Fibroblast of mammary gland (primary cell): ENCODE data around the gene NGEF.
A peak's percentile ranks its signal among the peaks of the same experiment; 100 is the strongest.

ENCODE experiments used
- DNase-seq: peaks from one replicate; pipeline ENCODE4 v3.0.0-alpha.2; 2010; ENCODE audit warnings: low read depth
- H3K4me3 ChIP-seq: 2 replicates; pipeline ENCODE4 v1.5.1; 2011; ENCODE audit warnings: low read depth, mild to moderate bottlenecking, low read length, moderate library complexity; ENCODE audit not compliant: control insufficient read depth
- TF ChIP-seq, protein P1 (sequence below): conservative IDR thresholded peaks from 2 replicates; pipeline ENCODE4 v1.5.1; 2011; ENCODE audit warnings: low read depth, low read length, inconsistent platforms; ENCODE audit not compliant: control insufficient read depth, insufficient read depth

NGEF gene

GRCh38 chr2:233035426-233036161, 22.5 kb upstream of the NGEF start:
- TF ChIP-seq, protein P1, sequence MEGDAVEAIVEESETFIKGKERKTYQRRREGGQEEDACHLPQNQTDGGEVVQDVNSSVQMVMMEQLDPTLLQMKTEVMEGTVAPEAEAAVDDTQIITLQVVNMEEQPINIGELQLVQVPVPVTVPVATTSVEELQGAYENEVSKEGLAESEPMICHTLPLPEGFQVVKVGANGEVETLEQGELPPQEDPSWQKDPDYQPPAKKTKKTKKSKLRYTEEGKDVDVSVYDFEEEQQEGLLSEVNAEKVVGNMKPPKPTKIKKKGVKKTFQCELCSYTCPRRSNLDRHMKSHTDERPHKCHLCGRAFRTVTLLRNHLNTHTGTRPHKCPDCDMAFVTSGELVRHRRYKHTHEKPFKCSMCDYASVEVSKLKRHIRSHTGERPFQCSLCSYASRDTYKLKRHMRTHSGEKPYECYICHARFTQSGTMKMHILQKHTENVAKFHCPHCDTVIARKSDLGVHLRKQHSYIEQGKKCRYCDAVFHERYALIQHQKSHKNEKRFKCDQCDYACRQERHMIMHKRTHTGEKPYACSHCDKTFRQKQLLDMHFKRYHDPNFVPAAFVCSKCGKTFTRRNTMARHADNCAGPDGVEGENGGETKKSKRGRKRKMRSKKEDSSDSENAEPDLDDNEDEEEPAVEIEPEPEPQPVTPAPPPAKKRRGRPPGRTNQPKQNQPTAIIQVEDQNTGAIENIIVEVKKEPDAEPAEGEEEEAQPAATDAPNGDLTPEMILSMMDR, result no peak
- DNase-seq, result no peak
- H3K4me3 ChIP-seq, result no peak overlapping the region

GRCh38 chr2:233034091-233034882, 21.2 kb upstream of the NGEF start:
- H3K4me3 ChIP-seq, result no peak overlapping the region
- TF ChIP-seq, protein P1, result no peak
- DNase-seq, result no peak

GRCh38 chr2:233033672-233034071, 20.6 kb upstream of the NGEF start:
- TF ChIP-seq, protein P1, result no peak
- peak; percentile 82 for DNase-seq

DNA sequence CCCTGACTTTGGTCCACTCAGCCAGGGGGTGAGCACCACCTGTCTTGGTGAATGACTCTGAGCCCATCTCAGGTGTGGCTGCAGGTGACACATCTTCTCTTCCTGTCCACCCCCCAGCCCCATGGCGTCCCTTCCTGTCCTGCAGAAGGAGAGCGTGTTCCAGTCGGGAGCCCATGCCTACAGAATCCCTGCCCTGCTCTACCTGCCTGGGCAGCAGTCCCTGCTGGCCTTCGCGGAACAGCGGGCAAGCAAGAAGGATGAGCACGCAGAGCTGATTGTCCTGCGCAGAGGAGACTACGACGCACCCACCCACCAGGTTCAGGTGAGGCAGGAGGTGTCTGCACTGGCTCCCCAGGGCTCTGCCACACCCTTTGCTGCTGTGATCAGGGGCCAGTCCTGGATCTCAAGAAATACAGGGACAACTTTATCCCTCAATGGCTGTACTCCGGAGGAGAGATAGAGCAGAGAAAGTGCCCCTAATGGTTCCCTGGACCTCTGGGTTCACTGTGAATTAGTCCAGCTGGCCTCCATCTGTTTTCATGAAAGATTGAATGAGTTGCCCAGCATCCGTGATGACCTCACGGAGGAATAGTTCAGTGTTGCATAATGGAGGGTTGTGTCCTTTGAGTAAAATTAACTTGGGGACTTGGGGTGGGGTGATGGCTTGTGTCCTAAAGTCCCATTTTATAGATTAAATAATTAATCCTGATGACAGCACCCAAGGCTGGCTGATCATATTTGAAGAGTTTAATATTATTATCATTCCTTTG, 19.7 kb upstream of the NGEF start, which contains the start of gene NEU2:
TSS of gene NEU2 (plus strand) at position 122 of the 770 bp plus-strand sequence. CDS start at position 122, 0 bp downstream.
- DNase-seq, result peak; percentile 76
- TF ChIP-seq, protein P1, result no peak
- no peak within 1 kb of the TSS for H3K4me3 ChIP-seq

More at GRCh38 chr2:233033672-233034071, 20.6 kb upstream of the NGEF start:
- no peak overlapping the region for H3K4me3 ChIP-seq

GRCh38 chr2:233031556-233032500, 18.8 kb upstream of the NGEF start:
- DNase-seq, result no peak
- TF ChIP-seq, protein P1, result no peak
- H3K4me3 ChIP-seq, result no peak overlapping the region

- DNase-seq, result peak; percentile 66
- H3K4me3 ChIP-seq, result no peak overlapping the region
- TF ChIP-seq, protein P1, result no peak
These were observed 16.3 kb upstream of the NGEF start for GRCh38 chr2:233029321-233029720.
